A549 (cell line): ENCODE results near the gene ACBD6. TPM values are rescaled to one million over a fixed set of nuclear protein-coding genes. Genes with fewer than 3 reads are reported as not detected.
A peak's percentile ranks its signal among the peaks of the same experiment; 100 is the strongest.

Source experiments
- ATAC-seq, 2 experiments: fragments of 200-7000 bp in 1 of 2; fragments of >200 bp in 1 of 2; cut with Nextera tagmentation in 1 of 2; cut with Tn5 transposase in 1 of 2; 3 replicates each; pipeline versions ENCODE4 v1.8.0 to v1.9.1; 2018 to 2020; ENCODE audit warnings: mild to moderate bottlenecking in 1 of 2, moderate library complexity in 1 of 2
- CTCF ChIA-PET: fragments of 300-600 bp; sonication (Branson Sonifier 250); formaldehyde crosslinking; extraction: SDS; loops from one replicate; lab custom pipeline; 2021; ENCODE audit warnings: antibody characterized with exemption, inconsistent platforms; lab: Yijun Ruan, JAX
- POLR2A ChIA-PET: fragments of 350-600 bp; formaldehyde crosslinking; extraction: SDS; loops from one replicate; lab custom pipeline; 2021; ENCODE audit warnings: antibody characterized with exemption, inconsistent platforms; lab: Yijun Ruan, JAX
- DNase-seq, 2 experiments: peaks; one replicate each; pipeline versions ENCODE4 v3.0.0 to v3.0.0-alpha.2; 2011 to 2016; ENCODE audit warnings: low read depth in 1 of 2, low spot score in 1 of 2
- FAIRE-seq: peaks from 2 replicates; lab custom pipeline; 2011; peaks lifted over from hg19 to GRCh38; lab: Jason Lieb, UNC
- H3K27ac ChIP-seq, 2 experiments: fragments of >200 bp; sonication (Bioruptor Twin); formaldehyde crosslinking; 3 replicates each; pipeline ENCODE4 v1.5.1; 2016 to 2017
- H3K4me1 ChIP-seq: fragments of >200 bp; sonication (Bioruptor Twin); formaldehyde crosslinking; 3 replicates; pipeline ENCODE4 v1.6.1; 2016
- H3K4me2 ChIP-seq: fragments of >200 bp; sonication (Bioruptor Twin); formaldehyde crosslinking; 3 replicates; pipeline ENCODE4 v1.6.1; 2016
- H3K4me3 ChIP-seq: fragments of >200 bp; sonication (Bioruptor Twin); formaldehyde crosslinking; 3 replicates; pipeline ENCODE4 v1.5.1; 2016
- H3K9me3 ChIP-seq: fragments of >200 bp; sonication (Bioruptor Twin); formaldehyde crosslinking; 3 replicates; pipeline ENCODE4 v1.6.1; 2016
- BHLHE40 ChIP-seq: IDR thresholded peaks from 2 replicates; pipeline ENCODE4 v1.6.1; 2012; ENCODE audit warnings: low read depth, low read length, inconsistent platforms
- CEBPB ChIP-seq, 2 experiments: fragments of >200 bp in 1 of 2; sonication (Bioruptor Twin) in 1 of 2; formaldehyde crosslinking in 1 of 2; IDR thresholded peaks; 2 replicates each; pipeline ENCODE4 v1.6.1; 2012 to 2016
- CHD2 ChIP-seq: fragments of 150-350 bp; IDR thresholded peaks from 2 replicates; pipeline ENCODE4 v1.6.1; 2014; ENCODE audit warnings: low read length; ENCODE audit not compliant: partially characterized antibody
- FOSB ChIP-seq: fragments of 250-450 bp; sonication (Bioruptor Pico); IDR thresholded peaks from 2 replicates; pipeline ENCODE4 v1.5.0; 2020; ENCODE audit warnings: mild to moderate bottlenecking, moderate library complexity
- FOSL2 ChIP-seq, 2 experiments: fragments of 450-650 bp in 1 of 2; fragments of >200 bp in 1 of 2; sonication (Bioruptor Twin) in 1 of 2; formaldehyde crosslinking; IDR thresholded peaks; 2 replicates each; pipeline versions ENCODE4 v1.5.0 to v1.6.1; 2016 to 2020; ENCODE audit warnings: mild to moderate bottlenecking in 1 of 2, moderate library complexity in 1 of 2
- FOXS1 ChIP-seq: fragments of 250-450 bp; sonication (Bioruptor Pico); IDR thresholded peaks from 2 replicates; pipeline ENCODE4 v1.5.0; 2020; ENCODE audit warnings: mild to moderate bottlenecking, moderate library complexity
- GATA3 ChIP-seq: IDR thresholded peaks from 2 replicates; pipeline ENCODE4 v1.6.1; 2012; ENCODE audit warnings: borderline replicate concordance
- HDAC2 ChIP-seq: fragments of 200-600 bp; sonication (generic); IDR thresholded peaks from 2 replicates; pipeline ENCODE4 v1.6.1; 2016
- HES2 ChIP-seq: fragments of >200 bp; sonication (Bioruptor Twin); formaldehyde crosslinking; IDR thresholded peaks from 2 replicates; pipeline ENCODE4 v1.6.1; 2016
- HOXA7 ChIP-seq: fragments of 250-450 bp; sonication (Bioruptor Pico); IDR thresholded peaks from 2 replicates; pipeline ENCODE4 v1.5.0; 2020; ENCODE audit warnings: mild to moderate bottlenecking, moderate library complexity
- HOXB5 ChIP-seq: fragments of 250-450 bp; sonication (Bioruptor Pico); IDR thresholded peaks from 2 replicates; pipeline ENCODE4 v1.5.0; 2020; ENCODE audit warnings: mild to moderate bottlenecking, moderate library complexity
- JUN ChIP-seq, 2 experiments: fragments of >200 bp; sonication (Bioruptor Twin); formaldehyde crosslinking; IDR thresholded peaks; 2 replicates in 1 of 2; 3 replicates in 1 of 2; pipeline ENCODE4 v1.6.1; 2016 to 2017
- JUNB ChIP-seq: fragments of >200 bp; sonication (Bioruptor Twin); formaldehyde crosslinking; IDR thresholded peaks from 2 replicates; pipeline ENCODE4 v1.6.1; 2016
- KDM1A ChIP-seq: fragments of 200-600 bp; sonication (generic); IDR thresholded peaks from 2 replicates; pipeline ENCODE4 v1.6.1; 2016; ENCODE audit warnings: low read depth, mild to moderate bottlenecking
- MAZ ChIP-seq: fragments of 150-350 bp; IDR thresholded peaks from 2 replicates; pipeline ENCODE4 v1.6.1; 2014; ENCODE audit warnings: antibody characterized with exemption, low read depth, low read length, borderline replicate concordance
- PHF8 ChIP-seq: fragments of 200-600 bp; sonication (generic); IDR thresholded peaks from 2 replicates; pipeline ENCODE4 v1.6.1; 2016; ENCODE audit warnings: low read depth, mild to moderate bottlenecking, antibody characterized with exemption, moderate library complexity, borderline replicate concordance
- POLR2AphosphoS2 ChIP-seq: conservative IDR thresholded peaks from 2 replicates; pipeline ENCODE4 v1.6.1; 2012; ENCODE audit warnings: low read length, improper control_type of control experiment, inconsistent platforms
- REST ChIP-seq: fragments of 200-600 bp; sonication (generic); IDR thresholded peaks from 2 replicates; pipeline ENCODE4 v1.6.1; 2016; ENCODE audit warnings: antibody characterized with exemption, mild to moderate bottlenecking, moderate library complexity
- SREBF2 ChIP-seq: fragments of 450-650 bp; IDR thresholded peaks from 2 replicates; pipeline ENCODE4 v1.6.1; 2014; ENCODE audit warnings: mild to moderate bottlenecking, moderate library complexity
- TFCP2L1 ChIP-seq: fragments of 250-450 bp; sonication (Bioruptor Pico); IDR thresholded peaks from 2 replicates; pipeline ENCODE4 v1.5.0; 2021; ENCODE audit warnings: mild to moderate bottlenecking
- TP53 ChIP-seq: fragments of 250-450 bp; sonication (Bioruptor Pico); IDR thresholded peaks from 2 replicates; pipeline ENCODE4 v1.5.0; 2021; ENCODE audit warnings: mild to moderate bottlenecking, moderate library complexity
- ZFP36 ChIP-seq: fragments of 450-650 bp; IDR thresholded peaks from 2 replicates; pipeline ENCODE4 v1.6.1; 2014; ENCODE audit warnings: borderline replicate concordance; ENCODE audit not compliant: partially characterized antibody
- ZSCAN20 ChIP-seq: fragments of 250-450 bp; sonication (Bioruptor Pico); IDR thresholded peaks from 2 replicates; pipeline ENCODE4 v1.8.0; 2022; ENCODE audit warnings: mild to moderate bottlenecking, moderate library complexity
- WGBS: methylation state at CpG from one replicate; pipeline ENCODE4 v1.1.6; 2017; ENCODE audit errors: missing lambda C conversion rate; 5-methylcytosine and 5-hydroxymethylcytosine counted together
- polyA plus RNA-seq, 4 experiments: library from polyadenylated mRNA; depleted of rRNA in 3 of 4; stranded (reverse); fragments of >200 nt; fragmentation: RNase III in 1 of 4; extraction: RNeasy Plus Mini Kit Qiagen cat#74134 plus additional on column Dnase treatment in 1 of 4; gene quantifications; 2 replicates in 3 of 4; 3 replicates in 1 of 4; pipeline ENCODE4 v1.2.3, GENCODE V29; 2011 to 2017
- TF ChIP-seq, protein P1 (sequence below): fragments of 150-350 bp; IDR thresholded peaks from 2 replicates; pipeline ENCODE4 v1.6.1; 2014; ENCODE audit warnings: low read depth, mild to moderate bottlenecking, low read length
- TF ChIP-seq, protein P2 (sequence below): fragments of 450-650 bp; IDR thresholded peaks from 2 replicates; pipeline ENCODE4 v1.6.1; 2014; ENCODE audit warnings: antibody characterized with exemption
- TF ChIP-seq, protein P3 (sequence below): IDR thresholded peaks from 2 replicates; pipeline ENCODE4 v1.6.1; 2012; ENCODE audit warnings: low read depth, borderline replicate concordance

ACBD6 gene
- polyA plus RNA-seq, 2 of the 4 experiments (the other 2 are of a cell fraction) = 61.4 to 91.3 TPM

- ChIA-PET CTCF (interaction anchor here (0.9 to 2.6 kb wide), 3 partner anchors 11 to 341 kb away, joined by 3 to 17 read pairs (median 4); no protein-coding TSS in a partner anchor), POLR2A (no interaction called here)
- ATAC-seq (peak; percentile 40 to 63; a peak in 4 of 6 replicates), DNase-seq (peak in 1 of 2 experiments; percentile 48), FAIRE-seq (no peak)
- peak overlapping the region; percentile 56 to 71 for H3K27ac ChIP-seq
- WGBS = 45% methylated on average over 9 of the region's 9 CpGs
- H3K4me3 ChIP-seq = no peak overlapping the region
- no peaks in the 10 kb centered on the region for H3K9me3 ChIP-seq
- TF ChIP-seq HOXA7 (no peak), FOSL2 (IDR thresholded peaks at IDR 0.05) (no peak), FOSL2 (CRISPR knock-in tag; IDR thresholded peaks at IDR 0.05) (0 out of 2 replicates have a peak, but pooled peaks have one; percentile 8), REST (no peak), JUNB (no peak), HOXB5 (no peak), GATA3 (no peak), HES2 (no peak), HDAC2 (no peak)
- H3K4me1 ChIP-seq = peaks cover 15% of the 10 kb centered on the region
- peak overlapping the region; percentile 25 for H3K4me2 ChIP-seq
These were observed 19.3 kb upstream of the ACBD6 start for GRCh38 chr1:180521474-180522212.

DNA sequence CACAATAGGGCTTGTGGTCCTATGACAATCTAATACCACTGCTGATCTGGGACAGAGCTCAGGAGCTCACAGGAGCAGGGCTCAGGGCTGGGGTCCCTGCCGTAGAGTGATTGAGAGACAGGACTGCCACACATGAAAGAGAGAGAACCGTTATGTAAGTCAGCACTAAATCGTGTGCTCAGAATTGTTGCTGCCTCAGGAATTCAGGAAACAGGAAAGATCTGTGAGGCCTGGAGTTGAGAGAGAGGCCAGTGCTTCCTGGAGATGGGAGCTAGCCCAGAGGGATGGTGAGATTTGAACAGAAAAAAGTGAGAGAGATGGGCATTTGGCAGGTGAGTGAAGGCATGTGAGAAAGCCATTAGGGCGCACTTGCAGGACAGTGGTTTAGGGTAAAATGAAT lies 17.5 kb upstream of the ACBD6 start:
- peaks cover 23% of the 10 kb centered on the region for H3K4me1 ChIP-seq
- 65% methylated on average over 4 of the region's 4 CpGs for WGBS
- DNase-seq (no peak), FAIRE-seq (no peak), ATAC-seq (no peak)
- TF ChIP-seq JUN (IDR thresholded peaks at IDR 0.05) (no peak), PHF8 (no peak), CHD2 (no peak), BHLHE40 (no peak), TFCP2L1 (no peak), SREBF2 (no peak), FOSB (no peak), HDAC2 (no peak), KDM1A (no peak), ZSCAN20 (no peak), TP53 (CRISPR knock-in tag) (no peak), FOXS1 (CRISPR knock-in tag) (no peak), MAZ (no peak), HES2 (no peak), CEBPB (IDR thresholded peaks at IDR 0.05) (no peak), ZFP36 (no peak), POLR2AphosphoS2 (no peak)
- TF ChIP-seq, protein P1, sequence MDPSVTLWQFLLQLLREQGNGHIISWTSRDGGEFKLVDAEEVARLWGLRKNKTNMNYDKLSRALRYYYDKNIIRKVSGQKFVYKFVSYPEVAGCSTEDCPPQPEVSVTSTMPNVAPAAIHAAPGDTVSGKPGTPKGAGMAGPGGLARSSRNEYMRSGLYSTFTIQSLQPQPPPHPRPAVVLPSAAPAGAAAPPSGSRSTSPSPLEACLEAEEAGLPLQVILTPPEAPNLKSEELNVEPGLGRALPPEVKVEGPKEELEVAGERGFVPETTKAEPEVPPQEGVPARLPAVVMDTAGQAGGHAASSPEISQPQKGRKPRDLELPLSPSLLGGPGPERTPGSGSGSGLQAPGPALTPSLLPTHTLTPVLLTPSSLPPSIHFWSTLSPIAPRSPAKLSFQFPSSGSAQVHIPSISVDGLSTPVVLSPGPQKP = no peak
- TF ChIP-seq, protein P2, sequence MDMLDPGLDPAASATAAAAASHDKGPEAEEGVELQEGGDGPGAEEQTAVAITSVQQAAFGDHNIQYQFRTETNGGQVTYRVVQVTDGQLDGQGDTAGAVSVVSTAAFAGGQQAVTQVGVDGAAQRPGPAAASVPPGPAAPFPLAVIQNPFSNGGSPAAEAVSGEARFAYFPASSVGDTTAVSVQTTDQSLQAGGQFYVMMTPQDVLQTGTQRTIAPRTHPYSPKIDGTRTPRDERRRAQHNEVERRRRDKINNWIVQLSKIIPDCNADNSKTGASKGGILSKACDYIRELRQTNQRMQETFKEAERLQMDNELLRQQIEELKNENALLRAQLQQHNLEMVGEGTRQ = no peak
- TF ChIP-seq, protein P3, sequence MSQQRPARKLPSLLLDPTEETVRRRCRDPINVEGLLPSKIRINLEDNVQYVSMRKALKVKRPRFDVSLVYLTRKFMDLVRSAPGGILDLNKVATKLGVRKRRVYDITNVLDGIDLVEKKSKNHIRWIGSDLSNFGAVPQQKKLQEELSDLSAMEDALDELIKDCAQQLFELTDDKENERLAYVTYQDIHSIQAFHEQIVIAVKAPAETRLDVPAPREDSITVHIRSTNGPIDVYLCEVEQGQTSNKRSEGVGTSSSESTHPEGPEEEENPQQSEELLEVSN = no peak
- no peak overlapping the region for H3K4me2 ChIP-seq
- peak overlapping the region; percentile 19 to 46; a peak in 4 of 6 replicates for H3K27ac ChIP-seq
- CTCF ChIA-PET = interaction anchor here (0.9 to 10.9 kb wide), 4 partner anchors 13 to 362 kb away, joined by 3 to 145 read pairs (median 4); no protein-coding TSS in a partner anchor
- H3K4me3 ChIP-seq = no peak overlapping the region
- POLR2A ChIA-PET = no interaction called here
- H3K9me3 ChIP-seq = no peaks in the 10 kb centered on the region
